A549 (cell line): ENCODE results near the gene POLR2C.

Source experiments
- CEBPB ChIP-seq, 2 experiments: fragments of >200 bp in 1 of 2; sonication (Bioruptor Twin) in 1 of 2; formaldehyde crosslinking in 1 of 2; IDR thresholded peaks; 2 replicates each; pipeline ENCODE4 v1.6.1; 2012 to 2016
- CTCF ChIP-seq: fragments of >200 bp; sonication (Bioruptor Twin); formaldehyde crosslinking; IDR thresholded peaks from 3 replicates; pipeline ENCODE4 v1.5.1; 2016
- NFE2L2 ChIP-seq: fragments of 150-350 bp; conservative IDR thresholded peaks from 2 replicates; pipeline ENCODE4 v1.6.1; 2014; ENCODE audit warnings: low read length
- NR3C1 ChIP-seq: fragments of >200 bp; sonication (Bioruptor Twin); formaldehyde crosslinking; IDR thresholded peaks from 3 replicates; pipeline ENCODE4 v1.6.1; 2017
- PHF8 ChIP-seq: fragments of 200-600 bp; sonication (generic); IDR thresholded peaks from 2 replicates; pipeline ENCODE4 v1.6.1; 2016; ENCODE audit warnings: low read depth, mild to moderate bottlenecking, antibody characterized with exemption, moderate library complexity, borderline replicate concordance
- POLR2A ChIP-seq: IDR thresholded peaks from 2 replicates; pipeline ENCODE4 v1.6.1; 2012; ENCODE audit warnings: mild to moderate bottlenecking, low read length

- TF ChIP-seq CTCF: no peak
- no peak for TF ChIP-seq NFE2L2
- TF ChIP-seq CEBPB (IDR thresholded peaks at IDR 0.05): no peak
- TF ChIP-seq NR3C1: no peak
- TF ChIP-seq POLR2A: no peak
- no peak for TF ChIP-seq PHF8
These were observed 56.0 kb downstream of the POLR2C start for GRCh38 chr16:57518520-57518919.
